HG02840 (cell line): Measurements from ENCODE around the gene RBBP8NL.
"Not testable (repeated sequence)": the region's sequence is repeated elsewhere in the genome, so short reads cannot be mapped to it uniquely, and the experiment has no call there.

Source experiments
- ATAC-seq: cut with Tn5 transposase; IDR thresholded peaks from one replicate; pipeline ENCODE4 v1.9.1; 2021; ENCODE audit warnings: mild to moderate bottlenecking, moderate library complexity, moderate number of reproducible peaks; ENCODE audit not compliant: unreplicated experiment, low FRiP score

Gene RBBP8NL

DNA sequence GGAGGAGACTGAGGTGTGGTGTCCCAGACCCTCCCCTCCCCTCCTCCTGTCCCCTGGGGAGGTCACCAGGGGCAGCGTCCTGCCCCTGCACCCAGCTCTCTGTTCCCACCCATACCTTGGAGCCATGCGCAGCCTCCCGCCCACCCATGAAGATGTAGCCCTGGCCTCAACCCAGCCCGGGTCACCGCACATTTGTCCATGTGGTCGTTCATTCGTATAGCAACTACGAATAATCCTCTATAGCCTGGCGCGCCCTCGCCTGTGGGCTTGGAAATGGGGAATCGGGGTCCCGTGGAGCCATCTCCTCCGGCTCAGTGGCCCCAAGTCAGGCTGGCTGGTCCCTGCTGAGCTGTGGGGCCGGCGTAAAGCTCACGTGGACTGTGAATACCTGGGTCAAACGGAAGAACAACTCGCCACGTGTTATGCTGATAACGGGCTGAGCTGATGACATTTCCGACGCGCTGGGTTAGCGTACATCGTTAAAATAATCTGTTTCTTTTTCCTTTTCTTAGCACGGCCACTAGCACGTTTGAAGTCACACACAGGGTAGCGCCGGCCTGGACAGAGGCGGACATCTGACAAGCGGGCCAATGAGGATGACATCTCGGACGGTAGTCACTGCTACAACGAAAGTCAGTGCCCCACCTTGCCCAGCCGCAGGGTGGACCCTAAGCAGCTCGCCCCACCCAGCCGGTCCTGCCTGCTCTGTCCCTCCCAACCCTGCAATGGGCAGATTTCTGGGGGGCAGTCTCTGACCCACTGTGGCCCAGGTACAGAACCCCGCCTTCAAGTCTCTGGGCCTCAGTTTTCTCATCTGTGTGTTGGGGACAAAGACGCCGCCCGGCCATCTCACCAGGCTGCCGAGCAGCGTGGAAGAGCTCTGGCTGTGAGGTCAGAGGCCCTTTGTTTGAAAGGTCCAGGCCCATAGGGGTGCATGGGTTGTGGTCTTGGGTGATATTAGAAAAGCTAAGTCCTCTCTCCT is 19.8 kb upstream of the RBBP8NL start:
- ATAC-seq, result no peak

DNA sequence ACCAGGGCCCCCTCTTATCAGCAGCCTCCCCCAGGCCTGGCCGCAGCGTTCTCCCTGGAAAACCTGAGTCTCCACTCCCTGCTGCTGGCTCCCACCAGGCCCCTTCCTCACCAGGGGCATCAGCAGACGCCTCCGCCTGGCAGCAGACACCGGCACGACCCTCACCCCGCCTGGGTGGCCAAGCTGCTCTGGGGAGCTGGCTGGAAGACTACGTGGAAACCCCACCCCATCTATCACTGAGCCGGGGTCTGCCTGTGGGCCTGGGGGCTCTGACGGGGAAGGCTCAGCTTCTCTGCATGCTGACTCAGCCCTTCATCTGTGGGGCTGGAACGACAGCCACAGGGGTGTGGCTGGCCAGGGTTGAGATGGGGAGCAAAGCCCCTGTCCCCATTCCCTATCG is 19.1 kb upstream of the RBBP8NL start:
- ATAC-seq, result no peak

GRCh38 chr20:62445553-62446340 is 18.4 kb upstream of the RBBP8NL start:
- ATAC-seq, result no peak

GRCh38 chr20:62444286-62444685 is 16.9 kb upstream of the RBBP8NL start:
- no peak for ATAC-seq

- ATAC-seq, result no peak
These were observed 14.7 kb upstream of the RBBP8NL start for GRCh38 chr20:62441987-62442539.

GRCh38 chr20:62439218-62439617 is 11.9 kb upstream of the RBBP8NL start:
- ATAC-seq, result no peak

DNA sequence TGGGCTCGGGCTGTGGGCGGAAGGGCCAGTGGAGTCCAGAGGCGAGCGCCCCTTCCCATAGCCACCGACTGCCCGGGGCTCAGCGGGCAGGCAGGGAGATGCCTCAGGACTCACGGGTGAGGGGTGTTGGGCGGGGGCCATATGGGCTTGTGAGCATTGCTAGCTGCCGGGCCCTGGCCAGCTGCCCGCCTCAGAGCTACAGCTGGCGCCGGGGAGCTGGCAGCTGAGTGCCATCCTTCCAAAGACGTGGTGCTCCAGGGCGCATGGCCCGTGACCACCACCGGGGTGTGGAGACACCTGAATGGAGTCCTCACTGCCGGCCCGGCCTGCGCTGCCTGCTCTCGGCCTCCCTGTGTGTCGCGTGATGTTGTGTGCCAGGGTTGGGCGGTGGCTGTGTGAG is 10.6 kb upstream of the RBBP8NL start:
- ATAC-seq, result no peak

GRCh38 chr20:62437496-62437895 is 10.2 kb upstream of the RBBP8NL start:
- no peak for ATAC-seq

DNA sequence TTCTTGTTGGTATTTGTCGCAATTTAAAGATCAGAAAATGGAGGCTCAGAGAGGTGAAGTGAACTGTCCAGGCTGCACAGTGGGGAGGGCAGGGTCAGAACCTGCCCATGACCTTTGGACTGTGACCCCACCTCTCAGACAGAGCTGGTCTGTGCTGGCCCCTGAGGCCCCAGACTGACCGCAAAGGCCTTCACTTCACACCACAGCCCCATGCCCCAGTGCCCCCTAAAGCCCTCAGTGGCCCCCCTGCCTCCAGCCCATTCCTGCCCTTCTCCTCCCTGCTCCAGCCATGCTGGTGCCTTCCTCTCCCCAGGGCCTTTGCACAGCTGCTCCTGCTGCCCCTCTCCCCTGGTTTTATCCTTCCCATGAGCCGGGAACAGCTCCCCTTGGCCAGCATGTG is 9.4 kb upstream of the RBBP8NL start:
- ATAC-seq, result no peak

- ATAC-seq, result no peak
These were observed 6.5 kb upstream of the RBBP8NL start for GRCh38 chr20:62433658-62434497.

GRCh38 chr20:62430866-62431447 is 3.6 kb upstream of the RBBP8NL start:
- ATAC-seq, result no peak

DNA sequence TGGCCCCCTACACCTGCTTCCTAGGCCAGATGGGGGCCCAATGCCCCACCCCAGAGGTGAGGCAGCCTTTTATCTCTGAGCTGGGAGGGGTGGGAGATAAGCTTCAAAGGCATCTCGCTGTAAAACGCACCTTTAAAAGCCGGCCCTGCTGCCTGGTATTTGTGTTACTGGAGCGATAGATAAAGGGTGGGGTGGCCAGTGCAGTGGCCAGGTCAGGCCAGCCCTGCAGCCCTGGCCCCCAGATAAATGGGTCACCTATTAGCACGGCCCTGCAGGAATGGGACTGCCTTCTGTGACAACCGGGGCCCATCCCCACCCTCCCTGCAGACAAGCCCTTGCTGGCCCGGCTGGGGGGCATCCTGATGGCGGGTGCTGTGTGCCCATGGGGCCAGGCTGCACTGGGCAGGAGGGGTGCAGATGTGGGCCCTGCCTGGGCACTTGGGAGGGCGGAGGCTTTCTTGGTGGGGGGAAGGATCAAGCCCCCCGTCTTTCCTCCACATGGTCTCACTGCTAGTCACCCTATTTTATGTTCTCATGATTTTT is 3.0 kb upstream of the RBBP8NL start:
- no peak for ATAC-seq

DNA sequence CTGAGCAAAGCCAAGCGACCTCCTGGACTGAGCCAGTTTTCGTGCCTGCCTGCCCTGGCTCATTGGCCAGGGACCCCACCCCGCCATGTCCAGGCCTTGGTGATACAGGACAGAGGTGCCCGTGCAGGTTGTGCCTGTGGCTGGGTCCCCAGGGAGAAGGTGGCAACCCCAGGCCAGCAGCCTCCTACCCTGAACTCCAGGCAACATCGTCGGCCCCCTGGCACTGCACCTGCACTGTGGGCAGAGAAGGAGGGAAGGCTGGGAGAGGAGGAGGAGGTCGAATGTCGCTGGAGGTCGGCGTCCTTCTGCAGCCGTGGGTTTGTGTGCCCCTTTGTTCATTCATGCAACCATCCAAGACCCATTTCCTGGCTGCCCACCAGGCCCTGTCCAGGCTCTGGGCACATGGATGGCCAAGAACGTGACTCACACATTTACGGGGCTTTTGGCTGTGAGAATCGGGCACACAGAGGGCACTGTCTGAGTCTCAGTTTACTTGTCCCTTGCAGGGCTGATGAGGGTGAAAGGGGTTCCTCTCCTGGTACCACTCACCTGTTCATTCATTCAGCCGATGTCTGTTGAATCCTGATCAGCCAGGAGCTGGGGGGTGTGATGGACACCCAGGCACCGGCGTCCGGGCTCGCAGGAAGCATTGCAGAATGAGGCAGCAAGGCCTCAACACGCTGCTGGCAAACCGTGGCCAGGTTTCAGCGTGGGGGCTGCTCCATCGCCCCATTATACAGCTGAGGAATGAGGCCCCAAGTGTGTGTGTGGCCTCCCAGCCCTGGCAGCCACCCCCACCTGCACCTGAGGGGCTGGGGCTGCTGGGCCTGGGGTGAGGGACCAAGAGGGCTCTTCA is 2.3 kb upstream of the RBBP8NL start:
- no peak for ATAC-seq

DNA sequence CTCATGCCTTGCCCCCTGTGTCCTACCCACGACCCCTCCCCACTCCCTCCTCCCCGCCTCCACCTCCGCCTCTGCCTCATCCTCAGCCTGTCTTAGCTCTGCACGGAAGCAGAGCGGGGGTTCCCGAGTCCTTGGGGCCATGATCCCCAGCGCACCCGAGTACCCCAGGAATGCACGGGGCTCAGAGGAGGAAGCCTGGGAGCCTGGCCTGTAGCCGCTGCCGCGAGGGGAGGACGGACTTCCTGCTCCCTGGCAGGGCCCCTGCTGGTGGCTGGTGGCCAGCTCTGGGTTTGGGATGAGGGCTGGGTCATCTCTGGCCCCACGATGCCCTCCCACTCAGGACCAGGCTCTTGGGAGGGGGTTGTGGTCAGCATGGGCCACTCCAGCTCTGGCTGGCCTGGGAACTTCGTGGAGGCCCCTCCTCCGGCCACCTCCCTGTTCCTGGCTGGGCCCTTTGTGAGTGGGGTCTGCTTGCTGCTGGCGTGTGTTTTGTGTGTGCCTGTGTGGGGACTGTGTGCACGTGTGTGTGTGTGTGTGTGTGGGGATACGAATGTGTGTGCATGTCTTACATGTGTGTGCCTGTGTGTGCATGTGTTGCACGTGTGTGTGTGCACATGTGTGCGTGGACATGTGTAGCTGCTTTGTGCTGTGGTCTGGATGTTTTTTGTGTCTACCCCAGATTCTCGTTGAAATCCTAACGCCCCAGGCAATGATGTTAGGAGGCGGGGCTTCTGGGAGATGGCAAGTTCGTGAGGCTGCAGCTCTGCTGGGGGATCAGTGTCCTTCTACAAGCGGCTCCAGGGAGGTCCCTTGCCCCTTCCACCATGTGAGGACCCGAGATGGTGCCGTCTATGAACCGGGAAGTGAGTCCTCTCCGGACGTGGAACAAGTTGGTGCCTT is 1.3 kb upstream of the RBBP8NL start:
- no peak for ATAC-seq

DNA sequence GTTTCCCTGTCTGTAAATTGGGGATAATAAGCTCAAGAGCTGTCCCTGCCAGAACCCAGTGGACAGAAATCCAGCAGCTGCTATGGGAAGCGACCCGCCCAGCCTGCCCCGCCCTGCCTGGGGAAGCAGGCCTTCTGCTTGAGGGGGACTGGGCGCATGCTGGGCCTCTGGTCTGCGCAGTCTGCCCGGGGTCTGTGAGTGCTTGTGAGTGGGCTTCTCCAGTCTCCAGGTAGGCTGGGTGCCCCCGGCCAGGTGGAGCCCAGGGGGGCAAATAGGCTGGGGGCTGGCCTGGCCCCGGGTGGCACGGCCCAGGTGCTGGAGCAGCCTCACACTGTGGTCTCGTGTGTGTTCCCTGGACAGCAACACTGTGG is 648 bp upstream of the RBBP8NL start:
- ATAC-seq, result no peak

DNA sequence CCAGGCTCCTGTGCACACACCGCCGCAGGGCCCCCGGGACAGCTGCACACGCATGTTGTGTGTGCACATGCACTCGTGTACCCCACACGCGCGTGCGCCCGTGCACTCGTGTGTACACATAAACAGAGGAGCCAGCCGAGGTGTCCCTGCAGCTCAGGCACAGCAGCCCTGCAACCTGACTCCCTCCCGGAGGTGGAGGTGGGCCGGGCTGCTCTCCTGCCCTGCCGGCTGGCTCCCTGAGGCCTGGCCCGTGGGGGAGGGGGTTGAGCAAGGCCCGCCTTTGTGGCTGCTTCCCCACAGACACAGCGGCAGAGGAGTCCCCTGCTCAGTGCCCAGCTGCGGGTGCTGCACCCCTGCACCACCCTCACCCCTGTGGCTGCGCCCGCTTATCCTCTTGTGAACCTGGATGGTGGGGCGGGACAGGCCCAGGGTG is 624 bp downstream of the RBBP8NL start:
- no peak for ATAC-seq

- ATAC-seq, result not testable (repeated sequence)
These were observed 1.3 kb downstream of the RBBP8NL start for GRCh38 chr20:62426059-62426348.
